Muscle of leg (tissue), 11 donors: Measurements from ENCODE around the gene FOXD2. TPM values are rescaled to one million over a fixed set of nuclear protein-coding genes. Genes with fewer than 3 reads are reported as not detected.

Experiments used
- DNase-seq: peaks from one replicate; pipeline ENCODE4 v3.0.0; 2013
- H3K27ac ChIP-seq: one replicate; pipeline ENCODE4 v1.5.1; 2013; ENCODE audit warnings: mild to moderate bottlenecking, low read length, control low read depth
- H3K27me3 ChIP-seq: one replicate; pipeline ENCODE4 v1.6.1; 2013; ENCODE audit warnings: low read length; ENCODE audit not compliant: control insufficient read depth, insufficient read depth
- H3K36me3 ChIP-seq: one replicate; pipeline ENCODE4 v1.6.1; 2013; ENCODE audit warnings: low read length; ENCODE audit not compliant: control insufficient read depth, insufficient read depth
- H3K4me1 ChIP-seq: one replicate; pipeline ENCODE4 v1.6.1; 2013; ENCODE audit warnings: low read length; ENCODE audit not compliant: control insufficient read depth, insufficient read depth
- H3K4me3 ChIP-seq: one replicate; pipeline ENCODE4 v1.5.1; 2013; ENCODE audit warnings: low read length, control low read depth
- H3K9me3 ChIP-seq: replicated peaks from 2 replicates; pipeline ENCODE4 v1.6.1; 2013; ENCODE audit warnings: low read depth, low read length; ENCODE audit not compliant: control insufficient read depth
- WGBS: methylation state at CpG from one replicate; pipeline ENCODE4 v1.1.5; 2013; ENCODE audit warnings: missing lambda C conversion rate; ENCODE audit not compliant: insufficient coverage; 5-methylcytosine and 5-hydroxymethylcytosine counted together
- polyA plus RNA-seq, 8 donors: library from polyadenylated mRNA; unstranded; fragments of 120-200 nt; gene quantifications; one replicate each; pipeline versions ENCODE4 v1.2.1 to v1.2.3, GENCODE V29; 2013; ENCODE audit warnings: inconsistent platforms in 1 of 8, low replicate concordance in 1 of 8; ENCODE audit not compliant: insufficient read length in 8 of 8, insufficient read depth in 1 of 8
- total RNA-seq: library from RNA; stranded (reverse); fragments of 120-200 nt; gene quantifications from one replicate; pipeline ENCODE4 v1.2.4, GENCODE V29; 2013

Gene FOXD2
- total and polyA plus RNA-seq, 9 donors = 0.14 to 0.64 (median 0.28) TPM

DNA sequence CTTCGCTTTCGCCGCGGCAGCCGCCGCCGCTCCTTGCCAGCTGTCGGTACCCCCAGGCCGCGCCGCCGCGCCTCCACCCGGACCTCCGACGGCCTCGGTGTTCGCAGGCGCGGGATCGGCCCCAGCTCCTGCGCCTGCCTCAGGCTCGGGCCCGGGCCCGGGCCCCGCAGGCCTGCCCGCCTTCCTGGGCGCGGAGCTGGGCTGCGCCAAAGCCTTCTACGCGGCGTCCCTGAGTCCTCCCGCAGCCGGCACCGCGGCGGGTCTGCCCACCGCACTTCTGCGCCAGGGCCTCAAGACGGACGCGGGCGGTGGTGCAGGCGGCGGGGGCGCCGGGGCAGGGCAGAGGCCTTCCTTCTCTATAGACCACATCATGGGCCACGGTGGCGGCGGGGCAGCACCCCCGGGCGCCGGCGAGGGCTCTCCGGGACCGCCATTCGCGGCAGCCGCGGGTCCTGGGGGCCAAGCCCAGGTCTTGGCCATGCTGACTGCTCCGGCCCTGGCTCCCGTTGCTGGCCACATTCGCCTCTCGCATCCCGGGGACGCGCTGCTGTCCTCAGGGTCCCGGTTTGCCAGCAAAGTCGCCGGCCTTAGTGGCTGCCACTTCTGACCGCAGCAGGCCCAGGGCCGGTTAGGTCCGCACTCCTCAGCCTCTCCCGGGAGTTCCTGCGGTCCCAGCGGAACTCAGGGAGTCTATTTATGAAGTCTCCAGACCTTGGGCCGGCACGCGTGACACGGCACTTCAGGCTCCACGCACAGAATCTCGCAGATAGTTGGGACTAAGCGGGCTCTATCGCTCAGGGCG lies 1.4 kb downstream of the FOXD2 start:
- no peaks in the 10 kb centered on the region for H3K36me3 ChIP-seq
- no peak for DNase-seq
- peaks cover 19% of the 10 kb centered on the region for H3K4me1 ChIP-seq
- H3K9me3 ChIP-seq = no peaks in the 10 kb centered on the region
- H3K4me3 ChIP-seq = no peak overlapping the region
- peaks cover 95% of the 10 kb centered on the region for H3K27me3 ChIP-seq
- WGBS = 13% methylated on average over 82 of the region's 86 CpGs
- H3K27ac ChIP-seq = no peak overlapping the region

- 61% methylated on average over 9 of the region's 20 CpGs for WGBS
- Histone ChIP-seq H3K4me3 (no peak overlapping the region), H3K27ac (no peak overlapping the region), H3K36me3 (no peaks in the 10 kb centered on the region), H3K9me3 (no peaks in the 10 kb centered on the region), H3K4me1 (peaks cover 19% of the 10 kb centered on the region), H3K27me3 (peaks cover 95% of the 10 kb centered on the region)
- DNase-seq = no peak
These were observed 2.2 kb downstream of the FOXD2 start for GRCh38 chr1:47439819-47440598.

- WGBS = no CpG with 5 or more reads among the region's 5 CpGs
- H3K4me3 ChIP-seq = no peak overlapping the region
- no peaks in the 10 kb centered on the region for H3K36me3 ChIP-seq
- DNase-seq = no peak
- H3K27ac ChIP-seq = no peak overlapping the region
- H3K4me1 ChIP-seq = peaks cover 22% of the 10 kb centered on the region
- H3K9me3 ChIP-seq = no peaks in the 10 kb centered on the region
- peaks cover 95% of the 10 kb centered on the region for H3K27me3 ChIP-seq
These were observed 2.8 kb downstream of the FOXD2 start for GRCh38 chr1:47440599-47441081.

GRCh38 chr1:47441450-47442106 lies 3.7 kb downstream of the FOXD2 start:
- H3K4me3 ChIP-seq = no peak overlapping the region
- DNase-seq = no peak
- H3K9me3 ChIP-seq = no peaks in the 10 kb centered on the region
- 45% methylated on average over 1 of the region's 3 CpGs for WGBS
- peaks cover 95% of the 10 kb centered on the region for H3K27me3 ChIP-seq
- H3K27ac ChIP-seq = no peak overlapping the region
- H3K36me3 ChIP-seq = no peaks in the 10 kb centered on the region
- peaks cover 19% of the 10 kb centered on the region for H3K4me1 ChIP-seq

DNA sequence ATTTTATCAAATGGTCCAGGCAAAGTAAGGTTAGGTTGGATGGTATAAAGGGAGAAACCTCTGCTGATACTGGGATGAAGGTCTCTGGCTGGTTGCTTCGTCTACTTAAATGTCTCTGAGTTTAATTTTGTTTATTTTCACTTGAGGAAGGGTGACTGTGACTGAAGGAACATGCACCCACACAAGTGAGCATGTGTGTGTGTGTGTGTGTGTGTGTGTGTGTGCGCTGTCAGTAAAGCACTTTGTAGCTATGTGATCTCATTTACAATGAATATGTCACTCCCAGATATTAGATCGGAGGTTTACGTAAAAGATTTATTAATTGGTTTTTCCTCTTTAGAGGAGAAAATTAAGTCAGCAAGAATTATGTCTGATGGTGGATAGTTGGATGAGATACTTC lies 4.4 kb downstream of the FOXD2 start:
- Histone ChIP-seq H3K9me3 (no peaks in the 10 kb centered on the region), H3K4me3 (no peak overlapping the region), H3K27ac (no peak overlapping the region), H3K4me1 (peaks cover 15% of the 10 kb centered on the region), H3K36me3 (no peaks in the 10 kb centered on the region), H3K27me3 (peaks cover 97% of the 10 kb centered on the region)
- DNase-seq = no peak
- 86% methylated on average over 1 of the region's 4 CpGs for WGBS

DNA sequence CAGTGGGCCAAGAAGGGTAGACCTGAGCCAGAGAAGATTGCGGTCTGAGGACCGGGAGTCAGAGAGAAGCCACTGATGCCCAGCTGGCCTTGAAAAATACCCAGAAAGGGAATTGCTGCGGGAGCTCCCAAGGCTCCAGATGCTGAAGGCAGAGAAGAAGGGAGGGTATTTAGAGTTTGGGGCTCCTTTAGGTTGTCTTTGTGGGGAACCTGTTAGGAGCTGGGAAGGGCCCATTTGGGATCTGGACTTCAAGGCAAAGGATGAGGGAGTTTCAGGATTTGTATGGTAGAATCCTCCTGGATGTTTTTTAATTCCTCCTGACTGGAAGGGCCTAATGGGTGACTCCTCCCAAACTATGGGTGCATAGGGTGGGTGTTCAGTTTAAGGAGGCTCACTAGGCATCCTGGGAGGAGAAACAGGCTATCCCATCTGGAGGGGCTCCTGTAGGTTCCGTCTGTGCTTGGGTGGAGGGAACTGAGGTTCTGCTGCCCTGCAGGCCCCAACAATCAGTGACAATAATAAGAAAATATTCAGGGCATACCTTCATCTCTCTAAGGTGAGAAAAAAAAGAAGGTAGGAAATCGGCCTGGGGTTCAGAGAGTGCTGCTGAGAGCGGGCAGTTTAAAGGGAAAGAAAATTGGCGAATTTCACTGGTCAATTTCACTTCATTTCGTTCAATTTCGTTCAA lies 5.1 kb downstream of the FOXD2 start:
- Histone ChIP-seq H3K9me3 (no peaks in the 10 kb centered on the region), H3K36me3 (no peaks in the 10 kb centered on the region), H3K4me3 (no peak overlapping the region), H3K27me3 (peaks cover 96% of the 10 kb centered on the region), H3K4me1 (peaks cover 15% of the 10 kb centered on the region), H3K27ac (no peak overlapping the region)
- DNase-seq = no peak
- 50% methylated on average over 3 of the region's 9 CpGs for WGBS

DNA sequence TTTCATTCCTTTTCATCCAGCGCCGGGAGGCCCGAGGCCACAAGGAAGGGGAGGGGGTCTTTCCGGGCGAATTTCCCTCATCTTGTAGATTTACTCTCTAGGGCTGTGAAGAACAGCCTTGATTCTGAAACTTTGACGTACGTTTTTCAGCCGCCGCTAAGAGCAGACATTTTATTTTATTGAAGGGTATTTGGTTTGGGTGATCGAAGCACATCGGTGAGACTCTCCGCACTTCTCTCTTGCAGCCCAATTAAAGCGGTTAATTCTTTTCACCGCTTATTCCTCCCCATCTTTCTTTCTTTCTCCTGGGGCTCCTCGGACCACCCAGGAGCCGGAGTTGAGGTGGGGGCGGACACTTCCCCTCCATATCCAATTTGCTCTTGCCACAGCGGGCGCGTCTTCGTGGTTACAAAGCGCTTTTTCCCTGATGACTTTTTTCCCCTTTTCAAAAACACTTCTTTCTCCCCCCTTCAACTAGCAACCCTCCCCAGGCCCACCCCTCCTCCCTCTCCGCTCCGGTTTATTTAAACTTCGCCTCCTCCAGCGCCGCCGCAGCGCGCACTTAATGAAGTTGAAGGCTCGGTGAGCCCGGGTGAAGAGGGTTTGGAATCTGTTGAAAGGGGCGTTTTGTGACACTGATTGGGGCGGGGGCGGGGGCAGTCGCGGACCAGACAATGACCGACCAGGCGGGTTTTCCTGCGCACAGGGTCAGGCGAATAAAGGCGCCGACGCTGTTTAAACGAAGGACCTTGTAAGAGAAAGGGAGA lies 5.9 kb downstream of the FOXD2 start:
- Histone ChIP-seq H3K4me3 (no peak overlapping the region), H3K27ac (no peak overlapping the region), H3K27me3 (peaks cover 96% of the 10 kb centered on the region), H3K36me3 (no peaks in the 10 kb centered on the region), H3K4me1 (peaks cover 15% of the 10 kb centered on the region), H3K9me3 (no peaks in the 10 kb centered on the region)
- DNase-seq = no peak
- 6% methylated on average over 23 of the region's 45 CpGs for WGBS

DNA sequence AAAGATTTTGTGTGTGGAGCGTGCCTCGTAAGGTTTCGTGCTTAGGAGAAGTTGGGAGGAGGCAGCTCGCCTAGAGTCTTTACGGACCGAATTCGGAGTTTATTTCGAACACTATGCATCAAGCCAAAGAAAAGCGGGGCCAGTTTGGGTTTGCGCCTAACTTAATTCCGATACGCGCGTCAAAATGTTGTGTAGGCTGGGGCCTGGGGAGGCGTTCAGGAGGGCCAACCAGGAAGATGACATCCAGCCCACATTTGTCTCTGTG lies 6.4 kb downstream of the FOXD2 start:
- no peaks in the 10 kb centered on the region for H3K36me3 ChIP-seq
- H3K4me1 ChIP-seq = peaks cover 15% of the 10 kb centered on the region
- no peaks in the 10 kb centered on the region for H3K9me3 ChIP-seq
- 4% methylated on average over 15 of the region's 15 CpGs for WGBS
- DNase-seq = no peak
- H3K27ac ChIP-seq = no peak overlapping the region
- H3K27me3 ChIP-seq = peaks cover 96% of the 10 kb centered on the region
- H3K4me3 ChIP-seq = no peak overlapping the region

DNA sequence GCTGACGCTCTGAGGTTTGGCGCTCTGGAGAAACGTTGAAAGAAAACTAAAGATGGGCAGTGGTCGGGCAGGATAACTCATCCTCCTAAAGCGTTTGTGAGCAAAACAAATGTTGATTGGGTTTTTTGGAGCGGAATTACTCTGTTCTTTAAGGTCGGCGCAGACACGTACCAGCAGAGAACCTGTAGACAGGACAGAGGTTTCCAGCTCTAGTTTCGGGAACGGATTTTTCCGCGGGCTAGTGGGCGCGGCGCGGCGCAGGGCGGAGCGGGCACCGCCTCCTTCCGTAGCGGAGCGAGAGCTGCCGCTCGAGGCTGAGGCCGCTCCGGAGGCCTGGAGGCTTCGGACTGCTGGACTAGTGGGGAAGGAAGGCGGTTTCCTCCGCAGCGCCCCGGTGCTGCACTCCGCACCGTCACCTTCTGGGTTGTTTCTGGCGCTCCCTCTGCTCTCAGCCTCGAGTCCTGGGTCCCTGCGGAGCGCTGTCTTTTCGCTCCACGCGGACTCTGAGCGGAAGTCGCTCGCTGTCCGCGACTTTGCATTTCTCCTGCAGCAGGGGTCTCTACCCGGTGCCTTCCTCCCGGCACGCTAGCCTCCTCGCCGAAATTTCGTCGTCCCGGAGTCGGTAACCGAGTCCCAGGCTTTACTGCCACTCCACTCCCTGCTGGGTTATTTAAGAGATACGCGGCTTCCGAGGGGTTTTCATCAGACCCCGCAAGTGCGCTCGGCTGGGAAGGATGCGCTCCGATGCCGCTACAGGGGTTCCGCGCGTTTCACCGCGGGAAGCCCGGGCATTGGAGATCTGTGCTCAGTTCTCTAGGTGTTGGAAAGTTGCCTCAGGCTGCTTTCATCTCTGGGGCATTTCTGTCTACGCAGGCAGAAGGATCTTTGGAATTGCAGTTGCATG lies 7.0 kb downstream of the FOXD2 start:
- WGBS = 2% methylated on average over 71 of the region's 73 CpGs
- no peak overlapping the region for H3K27ac ChIP-seq
- H3K27me3 ChIP-seq = peaks cover 96% of the 10 kb centered on the region

More for the DNA sequence above, 7.0 kb downstream of the FOXD2 start:
- peak; percentile 55 for DNase-seq
- Histone ChIP-seq H3K9me3 (no peaks in the 10 kb centered on the region), H3K4me3 (no peak overlapping the region), H3K4me1 (peaks cover 21% of the 10 kb centered on the region), H3K36me3 (no peaks in the 10 kb centered on the region)
